ENCODE results near the gene ST8SIA2. TPM values are rescaled to one million over a fixed set of nuclear protein-coding genes. Genes with fewer than 3 reads are reported as not detected.

Gene ST8SIA2
- total and polyA plus RNA-seq, 2 experiments from 2014 or later = 0.87 to 1.1 TPM

DNA sequence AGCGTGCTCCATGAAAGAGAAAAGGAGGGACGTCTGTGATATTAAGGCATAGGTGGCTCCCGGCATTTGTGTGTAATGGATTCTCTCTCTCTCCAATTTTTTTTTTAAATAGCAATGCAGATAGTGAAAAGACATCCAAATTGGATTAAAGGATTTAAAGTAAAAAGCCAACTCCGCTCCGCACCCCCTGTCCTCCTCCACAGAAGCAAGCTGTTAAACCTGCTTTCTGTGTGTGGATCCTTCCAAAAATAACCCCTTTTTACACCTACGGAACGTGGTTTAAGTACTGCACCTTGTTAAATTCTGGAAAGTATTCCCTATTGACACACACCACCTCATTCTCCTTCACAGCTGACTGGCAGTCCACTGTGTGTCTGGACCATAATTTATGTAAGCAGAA, 61.6 kb downstream of the ST8SIA2 start:
- 93% methylated on average over 7 of the region's 7 CpGs for WGBS (ENCODE audit: low lambda C conversion rate, missing lambda C conversion rate)
- Histone ChIP-seq H3K4me3 (no peak overlapping the region), H3K9me3 (ENCODE audit: low read depth) (no peaks in the 10 kb centered on the region), H3K4me1 (ENCODE audit: insufficient read depth) (no peaks in the 10 kb centered on the region), H3K36me3 (replicated peaks; ENCODE audit: insufficient read depth, low read depth) (no peaks in the 10 kb centered on the region), H3K79me2 (no peaks in the 10 kb centered on the region), H4K20me1 (ENCODE audit: insufficient read depth, poor library complexity, severe bottlenecking) (no peaks in the 10 kb centered on the region), H3K27ac (no peak overlapping the region), H3K4me2 (no peak overlapping the region), H3K9me2 (replicated peaks; ENCODE audit: insufficient read depth) (no peaks in the 10 kb centered on the region), H2AFZ (no peak overlapping the region), H3K27me3 (no peaks in the 10 kb centered on the region)
- DNase-seq (ENCODE audit: low spot score) = no peak
- no peak for TF ChIP-seq EZH2 (IDR thresholded peaks at IDR 0.05; ENCODE audit: borderline replicate concordance)
- no peak for TF ChIP-seq EZH2phosphoT487 (IDR thresholded peaks at IDR 0.05; ENCODE audit: low read depth, severe bottlenecking, unreplicated experiment)
- TF ChIP-seq, protein P1, sequence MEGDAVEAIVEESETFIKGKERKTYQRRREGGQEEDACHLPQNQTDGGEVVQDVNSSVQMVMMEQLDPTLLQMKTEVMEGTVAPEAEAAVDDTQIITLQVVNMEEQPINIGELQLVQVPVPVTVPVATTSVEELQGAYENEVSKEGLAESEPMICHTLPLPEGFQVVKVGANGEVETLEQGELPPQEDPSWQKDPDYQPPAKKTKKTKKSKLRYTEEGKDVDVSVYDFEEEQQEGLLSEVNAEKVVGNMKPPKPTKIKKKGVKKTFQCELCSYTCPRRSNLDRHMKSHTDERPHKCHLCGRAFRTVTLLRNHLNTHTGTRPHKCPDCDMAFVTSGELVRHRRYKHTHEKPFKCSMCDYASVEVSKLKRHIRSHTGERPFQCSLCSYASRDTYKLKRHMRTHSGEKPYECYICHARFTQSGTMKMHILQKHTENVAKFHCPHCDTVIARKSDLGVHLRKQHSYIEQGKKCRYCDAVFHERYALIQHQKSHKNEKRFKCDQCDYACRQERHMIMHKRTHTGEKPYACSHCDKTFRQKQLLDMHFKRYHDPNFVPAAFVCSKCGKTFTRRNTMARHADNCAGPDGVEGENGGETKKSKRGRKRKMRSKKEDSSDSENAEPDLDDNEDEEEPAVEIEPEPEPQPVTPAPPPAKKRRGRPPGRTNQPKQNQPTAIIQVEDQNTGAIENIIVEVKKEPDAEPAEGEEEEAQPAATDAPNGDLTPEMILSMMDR (IDR thresholded peaks at IDR 0.05; ENCODE audit: poor library complexity) = no peak

DNA sequence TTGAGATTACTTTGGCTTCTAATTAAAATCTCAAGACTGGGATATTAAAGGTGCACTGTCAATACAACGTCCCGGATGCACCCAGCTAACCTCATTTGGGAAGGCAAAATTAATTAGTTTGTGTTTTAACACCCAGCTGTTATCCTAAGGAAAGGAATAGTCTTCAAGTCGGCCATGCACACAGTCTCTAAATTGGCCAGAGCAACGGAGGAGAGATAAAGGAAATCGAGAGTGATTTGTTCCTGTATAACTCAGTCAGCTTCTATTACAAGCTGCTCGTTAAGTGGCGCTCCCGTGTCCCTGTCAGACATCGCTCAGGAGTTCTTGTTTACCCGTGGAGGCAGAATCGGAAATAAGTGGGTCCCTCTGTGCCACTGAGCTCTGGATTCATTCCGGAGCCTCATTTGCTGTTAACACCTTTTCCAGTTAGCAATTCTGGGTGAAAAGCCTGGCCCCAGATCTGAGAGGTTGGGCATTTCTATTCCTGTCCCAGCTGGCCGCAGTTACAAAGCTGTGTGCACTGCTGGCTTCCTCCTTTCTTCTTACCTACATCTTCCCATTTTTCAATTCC, 63.9 kb downstream of the ST8SIA2 start:
- no peak overlapping the region for H3K4me2 ChIP-seq
- H3K4me1 ChIP-seq (ENCODE audit: insufficient read depth) = no peaks in the 10 kb centered on the region
- no peaks in the 10 kb centered on the region for H4K20me1 ChIP-seq (ENCODE audit: insufficient read depth, poor library complexity, severe bottlenecking)
- H3K27ac ChIP-seq = no peak overlapping the region
- no peak overlapping the region for H3K4me3 ChIP-seq
- WGBS (ENCODE audit: low lambda C conversion rate, missing lambda C conversion rate) = 81% methylated on average over 13 of the region's 13 CpGs
- H3K79me2 ChIP-seq = no peaks in the 10 kb centered on the region
- H3K9me2 ChIP-seq (replicated peaks; ENCODE audit: insufficient read depth) = no peaks in the 10 kb centered on the region
- DNase-seq (ENCODE audit: low spot score) = no peak
- H2AFZ ChIP-seq = no peak overlapping the region
- H3K36me3 ChIP-seq (replicated peaks; ENCODE audit: insufficient read depth, low read depth) = no peaks in the 10 kb centered on the region
- H3K9me3 ChIP-seq (ENCODE audit: low read depth) = no peaks in the 10 kb centered on the region
- no peak for TF ChIP-seq EZH2 (IDR thresholded peaks at IDR 0.05; ENCODE audit: borderline replicate concordance)
- TF ChIP-seq, protein P1 (IDR thresholded peaks at IDR 0.05; ENCODE audit: poor library complexity) = no peak
- TF ChIP-seq EZH2phosphoT487 (IDR thresholded peaks at IDR 0.05; ENCODE audit: low read depth, severe bottlenecking, unreplicated experiment) = no peak
- no peaks in the 10 kb centered on the region for H3K27me3 ChIP-seq

DNA sequence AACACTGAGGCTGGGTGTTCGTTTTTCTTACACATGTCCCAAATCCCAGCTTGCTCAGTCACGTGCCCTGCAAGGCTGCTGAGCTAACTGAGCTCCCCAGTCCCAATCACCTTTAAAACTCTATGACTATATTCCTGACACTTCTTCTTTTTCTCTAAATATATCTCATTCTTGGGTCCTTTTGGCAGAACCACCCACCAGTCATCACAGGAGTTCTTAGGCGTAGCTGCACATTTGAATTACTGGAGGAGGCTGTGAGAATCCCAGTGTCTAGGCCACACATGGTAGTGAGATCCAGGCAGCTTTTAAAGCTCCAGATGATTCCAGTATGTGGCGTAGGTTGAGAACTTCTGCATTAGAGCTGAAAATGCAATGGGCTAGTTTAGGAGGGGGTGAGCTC, 66.3 kb downstream of the ST8SIA2 start:
- Histone ChIP-seq H2AFZ (no peak overlapping the region), H4K20me1 (ENCODE audit: insufficient read depth, poor library complexity, severe bottlenecking) (no peaks in the 10 kb centered on the region), H3K36me3 (replicated peaks; ENCODE audit: insufficient read depth, low read depth) (no peaks in the 10 kb centered on the region), H3K4me2 (no peak overlapping the region), H3K27ac (no peak overlapping the region), H3K4me1 (ENCODE audit: insufficient read depth) (no peaks in the 10 kb centered on the region), H3K79me2 (no peaks in the 10 kb centered on the region), H3K9me2 (replicated peaks; ENCODE audit: insufficient read depth) (no peaks in the 10 kb centered on the region), H3K9me3 (ENCODE audit: low read depth) (no peaks in the 10 kb centered on the region), H3K27me3 (no peaks in the 10 kb centered on the region), H3K4me3 (no peak overlapping the region)
- 98% methylated on average over 4 of the region's 4 CpGs for WGBS (ENCODE audit: low lambda C conversion rate, missing lambda C conversion rate)
- TF ChIP-seq, protein P1 (IDR thresholded peaks at IDR 0.05; ENCODE audit: poor library complexity) = no peak
- TF ChIP-seq EZH2phosphoT487 (IDR thresholded peaks at IDR 0.05; ENCODE audit: low read depth, severe bottlenecking, unreplicated experiment) (no peak), EZH2 (IDR thresholded peaks at IDR 0.05; ENCODE audit: borderline replicate concordance) (no peak)
- DNase-seq (ENCODE audit: low spot score) = no peak

All from hepatocyte (in vitro differentiated cells).